HepG2 (cell line): ENCODE data around the gene FIZ1. TPM values are rescaled to one million over a fixed set of nuclear protein-coding genes. Genes with fewer than 3 reads are reported as not detected.

Experiments used
- CEBPZ ChIP-seq: IDR thresholded peaks from 2 replicates; pipeline ENCODE4 v1.6.1; 2012; ENCODE audit warnings: low read length, improper control_type of control experiment
- GFI1 ChIP-seq: sonication (generic); formaldehyde crosslinking; IDR thresholded peaks from 2 replicates; pipeline ENCODE4 v1.5.0; 2020; ENCODE audit warnings: missing genetic modification reagents, mild to moderate bottlenecking, borderline replicate concordance
- GTF2F1 ChIP-seq: fragments of 150-350 bp; IDR thresholded peaks from 2 replicates; pipeline ENCODE4 v1.6.1; 2014; ENCODE audit warnings: low read length
- HNF1A ChIP-seq, 2 experiments: sonication (generic) in 1 of 2; formaldehyde crosslinking in 1 of 2; IDR thresholded peaks; 2 replicates each; pipeline versions ENCODE4 v1.4.0 to v1.6.1; 2016 to 2020; ENCODE audit warnings: borderline replicate concordance in 1 of 2, low read depth in 1 of 2, mild to moderate bottlenecking in 1 of 2, missing genetic modification reagents in 1 of 2
- HNF4A ChIP-seq: sonication (generic); formaldehyde crosslinking; IDR thresholded peaks from 2 replicates; pipeline ENCODE4 v1.4.0; 2020; ENCODE audit warnings: missing genetic modification reagents
- IKZF1 ChIP-seq: fragments of 450-650 bp; IDR thresholded peaks from 2 replicates; pipeline ENCODE4 v1.7.1; 2016
- NFYB ChIP-seq: sonication (generic); formaldehyde crosslinking; IDR thresholded peaks from 2 replicates; pipeline ENCODE4 v1.4.0; 2020; ENCODE audit warnings: missing genetic modification reagents
- ONECUT2 ChIP-seq: sonication (generic); formaldehyde crosslinking; IDR thresholded peaks from 2 replicates; pipeline ENCODE4 v1.4.0; 2020; ENCODE audit warnings: missing genetic modification reagents
- POGZ ChIP-seq: sonication (generic); formaldehyde crosslinking; IDR thresholded peaks from 2 replicates; pipeline ENCODE4 v1.4.0; 2020; ENCODE audit warnings: mild to moderate bottlenecking, missing genetic modification reagents
- RAD21 ChIP-seq: fragments of 450-650 bp; formaldehyde crosslinking; IDR thresholded peaks from 2 replicates; pipeline ENCODE4 v1.5.0; 2020; ENCODE audit warnings: mild to moderate bottlenecking
- RFX1 ChIP-seq: fragments of 450-650 bp; IDR thresholded peaks from 2 replicates; pipeline ENCODE4 v1.6.1; 2017
- SIN3A ChIP-seq: IDR thresholded peaks from 2 replicates; pipeline ENCODE4 v1.6.1; 2011; ENCODE audit warnings: low read depth, mild to moderate bottlenecking, control low read depth, low read length, borderline replicate concordance
- XRCC5 ChIP-seq: fragments of 200-400 bp; formaldehyde crosslinking; optimal IDR thresholded peaks from 2 replicates; pipeline ENCODE3; 2017; ENCODE audit warnings: mild to moderate bottlenecking, low read length
- ZFP62 ChIP-seq: sonication (generic); formaldehyde crosslinking; IDR thresholded peaks from 2 replicates; pipeline ENCODE4 v1.4.0; 2020; ENCODE audit warnings: missing genetic modification reagents
- ZFX ChIP-seq: sonication (generic); formaldehyde crosslinking; IDR thresholded peaks from 2 replicates; pipeline ENCODE4 v1.4.0; 2020; ENCODE audit warnings: mild to moderate bottlenecking, low read depth, missing genetic modification reagents, moderate library complexity
- ZKSCAN1 ChIP-seq: fragments of 150-350 bp; IDR thresholded peaks from 2 replicates; pipeline ENCODE4 v1.6.1; 2014; ENCODE audit warnings: low read length
- ZKSCAN5 ChIP-seq: sonication (generic); formaldehyde crosslinking; IDR thresholded peaks from 2 replicates; pipeline ENCODE4 v1.5.1; 2020; ENCODE audit warnings: mild to moderate bottlenecking, missing genetic modification reagents
- ZNF124 ChIP-seq: sonication (generic); formaldehyde crosslinking; IDR thresholded peaks from 2 replicates; pipeline ENCODE4 v1.4.0; 2020; ENCODE audit warnings: missing genetic modification reagents
- ZNF234 ChIP-seq: sonication (generic); formaldehyde crosslinking; conservative IDR thresholded peaks from 2 replicates; pipeline ENCODE4 v1.5.1; 2020; ENCODE audit warnings: mild to moderate bottlenecking, missing genetic modification reagents
- ZNF383 ChIP-seq: sonication (generic); formaldehyde crosslinking; IDR thresholded peaks from 2 replicates; pipeline ENCODE4 v1.4.0; 2020; ENCODE audit warnings: missing genetic modification reagents, mild to moderate bottlenecking, borderline replicate concordance
- ZNF598 ChIP-seq: sonication (generic); formaldehyde crosslinking; IDR thresholded peaks from 2 replicates; pipeline ENCODE4 v1.5.1; 2020; ENCODE audit warnings: mild to moderate bottlenecking, missing genetic modification reagents, borderline replicate concordance
- ZNF607 ChIP-seq: sonication (generic); formaldehyde crosslinking; IDR thresholded peaks from 2 replicates; pipeline ENCODE4 v1.5.1; 2020; ENCODE audit warnings: missing genetic modification reagents, mild to moderate bottlenecking, borderline replicate concordance
- ZNF850 ChIP-seq: sonication (generic); formaldehyde crosslinking; conservative IDR thresholded peaks from 2 replicates; pipeline ENCODE4 v1.9.0; 2021; ENCODE audit warnings: mild to moderate bottlenecking, missing genetic modification reagents
- ZNF878 ChIP-seq: sonication (generic); formaldehyde crosslinking; IDR thresholded peaks from 2 replicates; pipeline ENCODE4 v1.8.1; 2023; ENCODE audit warnings: mild to moderate bottlenecking, missing genetic modification reagents, moderate library complexity
- polyA plus RNA-seq, 8 experiments: library from polyadenylated mRNA; depleted of rRNA in 3 of 8; stranded (reverse) in 7 of 8; unstranded in 1 of 8; fragments of >200 nt; fragmentation: Illumina TruSeq in 4 of 8; extraction: Trizol in 4 of 8; gene quantifications; 2 replicates each; pipeline versions ENCODE4 v1.2.1 to v1.2.3, GENCODE V29; 2011 to 2016; ENCODE audit warnings: low read depth in 4 of 8, missing spikeins in 1 of 8, mixed read lengths in 1 of 8; ENCODE audit not compliant: insufficient read depth in 1 of 8
- total RNA-seq, 5 experiments: library from RNA; depleted of rRNA; stranded (reverse); fragments of >200 nt; fragmentation: Illumina TruSeq; extraction: Trizol; gene quantifications; 2 replicates each; pipeline ENCODE4 v1.2.3, GENCODE V29; 2016; ENCODE audit warnings: low read depth in 1 of 5

FIZ1 gene
- total and polyA plus RNA-seq, 2 of the 13 experiments (the other 11 are each of a cell fraction or from before 2014, with no cell fraction given): 3.6 to 5.9 TPM

- TF ChIP-seq ZNF607 (no peak), ZNF234 (no peak), GFI1 (CRISPR knock-in tag) (no peak; the same call in 1 of the 2 replicates), POGZ (CRISPR knock-in tag) (no peak), ZFP62 (no peak), ZFX (CRISPR knock-in tag) (peak; percentile 78), ONECUT2 (CRISPR knock-in tag) (no peak), NFYB (peak; percentile 36), RFX1 (no peak), IKZF1 (no peak), SIN3A (no peak; the same call in 1 of the 2 replicates), HNF4A (CRISPR knock-in tag) (0 out of 2 replicates have a peak, but pooled peaks have one; percentile 9), ZKSCAN1 (no peak), RAD21 (CRISPR knock-in tag) (no peak), ZNF383 (no peak), ZKSCAN5 (no peak), XRCC5 (peak; percentile 23), HNF1A (IDR thresholded peaks at IDR 0.05; ENCODE audit: low read depth) (no peak), HNF1A (CRISPR knock-in tag; IDR thresholded peaks at IDR 0.05; ENCODE audit: borderline replicate concordance) (no peak), ZNF878 (no peak), CEBPZ (no peak), GTF2F1 (no peak), ZNF598 (CRISPR knock-in tag) (no peak), ZNF124 (peak; percentile 60; the same call in 1 of the 2 replicates), ZNF850 (CRISPR knock-in tag) (0 out of 2 replicates have a peak, but pooled peaks have one; percentile 78)
Observed at GRCh38 chr19:55640577-55641425, 41.5 kb upstream of the FIZ1 start, which contains the start of gene ZNF580 (continued).
